HS-27A (cell line): ENCODE data around the gene UROD.
A peak's percentile ranks its signal among the peaks of the same experiment; 100 is the strongest.

Source experiments
- DNase-seq: peaks from one replicate; pipeline ENCODE4 v3.0.0-alpha.2; 2012; ENCODE audit warnings: low read depth, missing footprints

UROD gene

DNA sequence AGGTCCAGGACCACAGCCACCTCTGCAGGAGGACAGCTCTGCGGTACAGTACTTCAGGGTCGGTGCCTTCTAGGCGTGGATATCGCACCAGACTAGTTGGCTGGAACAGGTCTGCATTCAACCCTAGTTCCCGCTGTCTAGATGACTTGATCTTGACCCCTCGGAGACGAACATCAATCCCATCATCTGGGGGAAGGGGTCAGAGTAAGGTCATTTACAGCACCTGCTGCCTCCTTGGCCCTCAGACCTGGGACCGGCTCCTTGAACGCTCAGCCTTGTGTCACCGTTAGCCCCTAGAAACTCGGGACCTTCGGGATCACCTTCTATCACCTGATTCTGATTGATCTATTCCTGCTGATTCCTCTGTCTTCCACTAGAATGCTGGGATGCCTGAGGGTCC lies 3.5 kb upstream of the UROD start:
- no peak for DNase-seq

DNA sequence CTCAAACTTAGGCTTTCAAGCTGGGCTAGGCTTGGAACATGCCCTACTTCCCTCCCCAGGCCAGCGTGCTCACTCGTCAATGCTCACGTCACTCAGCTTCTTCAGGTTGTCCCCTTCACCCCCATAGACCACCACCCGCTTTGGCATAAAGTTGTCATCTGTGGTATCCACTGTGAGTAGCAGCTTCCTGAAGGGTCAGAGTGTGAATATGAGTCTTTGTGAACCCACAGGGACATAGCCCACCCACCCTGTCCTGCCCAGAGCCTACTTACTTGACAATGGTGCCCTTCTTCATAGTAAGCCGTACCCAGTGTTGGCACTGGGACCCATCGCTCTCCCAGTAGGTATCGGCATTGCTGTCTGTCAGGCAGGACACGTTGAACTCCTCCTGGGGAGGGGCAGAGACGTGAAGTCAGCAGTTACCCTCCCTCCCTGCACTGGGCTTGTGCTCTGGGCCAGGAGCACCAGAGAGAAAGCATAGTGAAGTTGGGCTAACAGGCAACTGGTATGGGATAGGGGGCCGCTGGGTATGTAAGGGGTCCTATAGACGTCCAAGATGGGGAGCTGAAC lies 2.7 kb upstream of the UROD start:
- DNase-seq = no peak

DNA sequence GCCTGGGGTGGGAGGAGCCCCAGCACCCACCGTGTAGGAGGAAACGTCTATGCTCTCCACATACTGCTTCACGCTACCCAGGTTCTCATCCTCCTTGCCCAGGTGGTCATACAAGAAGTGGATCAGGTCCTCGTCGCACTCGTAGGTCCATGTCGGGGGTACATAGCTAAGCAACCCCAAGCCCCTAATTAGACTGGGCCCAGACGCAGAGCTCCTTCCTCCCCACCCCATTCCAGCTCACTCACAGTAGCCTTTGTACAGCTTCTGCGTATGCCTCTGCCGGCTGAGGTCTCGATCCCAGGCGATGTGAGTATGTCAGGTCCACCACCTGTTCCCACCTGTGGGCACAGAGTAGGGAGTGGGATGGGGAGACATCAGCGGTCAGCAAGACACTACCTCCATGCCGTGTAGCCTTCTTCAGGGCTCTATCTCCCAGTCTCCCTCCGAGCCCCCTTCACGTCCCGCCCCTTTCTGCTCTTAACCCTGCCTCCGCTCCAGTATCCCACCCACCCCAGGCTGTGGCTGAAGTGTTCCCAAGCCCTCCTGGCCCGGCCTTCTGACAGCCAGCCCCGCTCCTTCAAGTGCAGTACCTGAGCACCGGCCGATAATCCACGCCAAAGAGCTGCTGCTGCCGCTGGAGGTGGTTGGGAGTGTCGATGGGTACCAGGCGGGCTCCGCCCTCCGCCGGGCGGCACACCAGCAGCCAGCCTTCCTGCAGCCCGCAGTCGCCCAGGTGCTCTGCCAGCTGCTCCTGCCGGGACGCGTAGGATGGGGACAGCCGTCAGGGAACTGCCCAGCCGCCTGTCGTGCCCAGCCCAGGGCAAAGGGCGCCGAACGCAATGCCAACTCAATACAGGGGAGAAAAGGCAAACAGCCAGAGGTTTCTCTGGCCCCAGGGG lies 1.8 kb upstream of the UROD start:
- no peak for DNase-seq

DNA sequence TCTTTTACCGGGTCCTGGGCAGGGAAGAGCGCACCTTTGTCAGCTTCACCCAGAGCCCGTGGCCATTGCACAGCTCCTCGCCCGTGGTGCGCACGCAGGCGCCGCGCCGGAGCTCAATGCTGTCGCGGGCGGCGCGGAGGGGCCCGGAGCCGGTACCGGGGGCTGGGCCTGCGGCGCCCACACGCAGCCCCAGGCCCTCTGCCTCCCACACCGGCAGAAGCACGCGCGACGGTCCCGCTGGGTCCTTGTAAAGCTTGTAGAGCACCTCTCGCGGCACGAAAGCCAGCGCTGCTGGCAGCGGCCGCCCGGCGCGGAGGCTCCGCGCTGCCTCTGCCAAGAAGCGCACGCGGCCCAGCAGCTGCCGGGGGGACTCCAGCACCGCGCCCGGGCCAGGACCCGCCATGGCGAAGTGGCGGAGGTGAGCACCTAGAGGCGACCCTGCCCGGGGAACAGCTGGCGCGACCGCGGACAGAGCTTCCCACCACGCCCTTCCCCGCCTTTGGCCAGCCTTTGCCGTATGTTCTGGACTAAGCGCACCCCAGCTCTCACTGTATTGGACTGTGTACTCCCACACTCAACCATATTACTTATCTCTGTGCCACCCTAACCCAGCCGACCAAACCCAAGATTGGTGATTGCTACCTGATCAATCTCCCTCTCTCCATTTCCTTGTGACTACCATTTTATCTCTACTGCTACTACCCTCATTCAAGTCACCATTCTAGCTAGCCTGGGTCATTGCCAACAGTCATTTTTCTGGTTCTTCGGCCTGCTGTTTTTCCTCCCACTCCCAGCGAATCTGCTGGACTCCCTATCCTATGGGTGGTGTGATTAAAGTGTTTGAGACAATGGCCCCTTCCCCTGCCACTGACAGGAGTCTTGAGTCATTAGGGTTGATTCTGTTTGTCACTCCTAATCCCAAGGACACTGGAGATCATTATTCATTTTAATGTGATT lies 921 bp upstream of the UROD start, which contains the start of gene HECTD3:
TSS of gene HECTD3 (minus strand) at position 470 of the 957 bp plus-strand sequence. CDS start at position 403, 67 bp downstream.
- peak; percentile 43 for DNase-seq

DNA sequence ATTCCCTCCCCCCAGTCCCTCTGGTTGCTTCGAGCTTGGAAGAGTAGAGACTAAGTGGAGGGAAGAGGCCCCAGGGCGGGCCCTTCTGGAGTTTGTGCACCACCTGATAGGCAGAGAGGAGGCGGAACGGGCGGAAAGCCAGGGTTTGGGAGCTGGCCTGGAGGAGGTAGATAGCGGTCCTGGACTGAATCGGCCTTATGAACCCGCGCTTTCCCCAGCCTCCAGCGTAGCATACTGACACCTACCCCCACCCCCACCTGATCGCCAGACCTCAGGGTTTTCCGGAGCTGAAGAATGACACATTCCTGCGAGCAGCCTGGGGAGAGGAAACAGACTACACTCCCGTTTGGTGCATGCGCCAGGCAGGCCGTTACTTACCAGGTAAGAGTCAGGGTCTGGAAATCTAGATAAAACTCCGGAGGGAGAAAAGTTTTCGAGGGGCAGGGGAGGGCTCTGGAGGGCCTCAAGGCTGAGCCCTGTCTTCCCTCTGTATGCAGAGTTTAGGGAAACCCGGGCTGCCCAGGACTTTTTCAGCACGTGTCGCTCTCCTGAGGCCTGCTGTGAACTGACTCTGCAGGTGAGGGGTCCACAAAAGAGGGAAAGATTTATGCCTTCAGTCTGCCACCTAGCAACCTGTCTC lies 705 bp downstream of the UROD start:
- peak; percentile 43 for DNase-seq

DNA sequence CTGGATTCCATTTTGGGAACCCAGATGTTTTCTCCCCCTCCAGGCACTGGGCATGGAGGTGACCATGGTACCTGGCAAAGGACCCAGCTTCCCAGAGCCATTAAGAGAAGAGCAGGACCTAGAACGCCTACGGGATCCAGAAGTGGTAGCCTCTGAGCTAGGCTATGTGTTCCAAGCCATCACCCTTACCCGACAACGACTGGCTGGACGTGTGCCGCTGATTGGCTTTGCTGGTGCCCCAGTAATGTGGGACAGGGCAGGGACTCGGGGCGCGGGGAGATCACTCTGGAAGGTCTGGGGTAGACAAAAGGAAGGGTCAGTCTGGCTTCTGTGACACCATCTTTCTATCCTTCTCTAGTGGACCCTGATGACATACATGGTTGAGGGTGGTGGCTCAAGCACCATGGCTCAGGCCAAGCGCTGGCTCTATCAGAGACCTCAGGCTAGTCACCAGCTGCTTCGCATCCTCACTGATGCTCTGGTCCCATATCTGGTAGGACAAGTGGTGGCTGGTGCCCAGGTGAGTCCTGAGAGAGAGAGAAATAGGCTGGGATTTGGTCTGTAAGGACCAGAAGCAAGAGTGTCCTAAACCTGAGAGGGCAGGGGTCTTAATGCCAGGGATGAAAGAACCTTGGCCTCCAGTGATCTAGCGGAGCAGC lies 1.6 kb downstream of the UROD start:
- no peak for DNase-seq

DNA sequence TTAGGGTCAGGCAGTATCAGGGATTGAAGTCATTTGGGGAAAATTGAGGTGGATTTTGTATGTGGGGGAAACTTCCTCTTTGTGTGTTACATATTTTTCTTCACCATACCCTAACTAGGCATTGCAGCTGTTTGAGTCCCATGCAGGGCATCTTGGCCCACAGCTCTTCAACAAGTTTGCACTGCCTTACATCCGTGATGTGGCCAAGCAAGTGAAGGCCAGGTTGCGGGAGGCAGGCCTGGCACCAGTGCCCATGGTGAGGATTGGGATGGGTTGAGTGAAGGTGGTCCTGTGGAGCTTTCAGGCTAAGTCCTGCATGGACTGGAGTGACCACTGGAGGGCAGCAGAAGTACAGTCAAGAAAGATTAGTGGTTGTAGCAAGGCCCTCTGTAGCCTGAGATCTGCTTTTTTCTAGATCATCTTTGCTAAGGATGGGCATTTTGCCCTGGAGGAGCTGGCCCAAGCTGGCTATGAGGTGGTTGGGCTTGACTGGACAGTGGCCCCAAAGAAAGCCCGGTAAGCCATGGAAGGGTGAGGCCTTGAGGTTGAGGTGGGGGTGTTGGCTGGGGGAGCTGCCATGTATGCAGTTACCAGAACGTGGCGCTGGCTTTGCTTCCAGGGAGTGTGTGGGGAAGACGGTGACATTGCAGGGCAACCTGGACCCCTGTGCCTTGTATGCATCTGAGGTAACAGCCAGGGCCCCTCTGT lies 2.4 kb downstream of the UROD start:
- DNase-seq = peak; percentile 52

DNA sequence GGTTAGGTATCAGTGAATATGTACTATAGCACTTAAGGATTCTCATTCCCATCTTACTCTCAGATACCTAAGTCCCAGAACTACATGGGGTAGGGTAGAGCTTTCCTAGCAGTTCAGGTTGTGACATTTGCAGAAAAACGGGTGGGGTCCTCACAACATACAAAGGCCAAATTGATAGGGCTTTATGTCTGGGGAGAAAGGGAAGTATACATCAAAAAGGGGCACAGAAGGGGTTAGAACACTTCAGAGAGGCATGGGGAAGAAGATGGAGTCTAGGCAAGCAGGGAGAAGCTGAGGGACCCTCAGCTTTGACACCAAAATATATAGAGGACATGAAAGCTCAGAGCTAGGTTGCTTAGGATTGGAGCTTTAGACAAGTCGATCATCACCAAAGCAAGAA lies 3.6 kb downstream of the UROD start:
- no peak for DNase-seq

DNA sequence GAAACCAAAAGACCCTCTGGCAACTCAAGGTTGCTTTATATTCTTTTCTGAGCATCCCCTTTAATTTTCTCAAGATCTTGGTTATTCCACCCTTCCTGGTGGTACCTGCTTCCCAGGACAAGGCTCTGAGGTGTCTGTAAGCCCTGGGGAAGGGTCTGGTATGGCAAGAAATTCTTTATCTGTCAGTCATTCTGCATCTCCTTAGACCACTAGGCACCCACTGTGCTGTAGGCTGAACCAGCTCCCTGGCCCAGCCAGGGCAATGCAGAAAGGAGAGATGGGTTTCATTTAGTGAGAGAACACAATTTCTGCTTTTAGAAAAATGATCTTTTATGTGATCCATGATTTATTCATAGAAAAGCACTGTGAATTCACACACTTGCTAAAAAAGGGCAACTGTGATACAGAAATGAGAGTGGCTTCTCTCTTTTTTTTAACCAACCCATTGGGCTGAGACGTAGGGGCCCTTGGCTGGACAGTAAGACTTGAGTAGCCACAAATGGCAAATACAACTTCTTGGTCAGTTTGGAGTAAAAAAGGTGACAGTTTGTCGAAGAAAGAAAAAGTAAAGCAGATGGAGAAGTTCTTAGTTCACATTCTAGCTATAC lies 4.1 kb downstream of the UROD start:
- DNase-seq = no peak

DNA sequence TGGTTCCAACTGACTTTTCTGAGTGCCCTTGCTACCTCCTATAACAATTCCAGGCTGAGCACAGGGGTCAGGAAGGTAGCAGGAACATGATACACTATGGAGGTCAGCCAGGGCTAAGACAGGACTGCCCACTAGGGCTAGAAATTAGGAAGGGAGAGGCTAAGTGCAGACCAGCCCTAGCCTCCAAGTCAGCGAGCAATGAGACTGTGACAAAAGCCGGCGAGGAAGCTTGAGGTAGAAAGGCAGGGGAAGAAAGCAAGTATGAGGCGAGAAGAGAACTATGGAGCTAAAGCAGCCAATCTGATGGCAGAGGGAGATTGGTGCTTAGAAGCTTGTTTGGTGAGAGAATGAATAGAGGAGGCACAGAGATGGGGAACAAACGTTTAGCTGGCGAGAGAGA lies 4.7 kb downstream of the UROD start:
- no peak for DNase-seq

DNA sequence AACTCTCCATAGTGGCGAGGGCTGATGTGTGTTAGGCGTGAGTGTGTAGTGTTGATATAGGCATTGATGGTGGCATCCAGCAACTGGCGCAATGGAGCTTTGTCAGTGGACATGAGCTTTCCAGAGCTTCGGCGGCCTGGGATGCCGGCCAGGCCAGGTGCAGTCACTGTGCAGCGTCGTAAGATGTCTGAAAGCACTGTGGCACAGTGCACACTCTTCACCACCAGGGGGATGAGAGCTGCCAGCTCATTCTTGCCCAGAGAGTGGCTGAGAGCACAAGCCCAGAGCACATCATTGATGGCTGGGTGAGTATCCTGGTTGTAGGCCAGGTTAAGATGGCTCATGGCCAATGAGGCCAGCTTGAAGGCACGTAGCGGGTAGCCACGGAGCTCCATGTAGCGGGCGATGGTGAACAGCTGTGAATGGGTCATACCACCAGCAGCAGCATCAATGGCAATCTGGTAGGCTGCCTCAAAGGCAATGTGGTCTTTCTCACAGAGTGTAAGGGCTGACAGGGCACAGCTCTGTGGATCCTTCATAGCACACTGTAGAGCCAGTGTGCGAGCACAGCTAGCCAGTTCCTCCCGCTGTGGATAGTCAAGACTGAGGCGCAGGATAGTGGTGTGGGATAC lies 6.7 kb downstream of the UROD start:
- DNase-seq = no peak

DNA sequence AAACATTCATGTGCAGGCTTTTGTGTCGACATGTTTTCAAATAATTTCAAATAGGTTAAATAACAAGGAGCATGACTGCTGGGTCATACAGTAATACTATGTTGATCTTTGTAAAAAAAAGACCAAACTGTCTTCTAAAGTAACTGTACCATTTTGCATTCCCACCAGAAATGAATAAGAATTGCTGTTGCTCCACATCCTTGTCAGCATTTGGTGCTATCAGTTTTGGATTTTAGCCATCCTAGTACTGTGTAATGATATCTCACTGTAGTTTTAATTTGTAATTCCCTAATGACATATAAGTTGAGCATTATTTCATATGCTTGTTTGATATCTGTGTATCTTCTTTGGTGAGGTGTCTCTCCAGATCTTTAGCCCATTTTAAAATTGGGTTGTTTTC lies 11.6 kb downstream of the UROD start:
- DNase-seq = no peak

DNA sequence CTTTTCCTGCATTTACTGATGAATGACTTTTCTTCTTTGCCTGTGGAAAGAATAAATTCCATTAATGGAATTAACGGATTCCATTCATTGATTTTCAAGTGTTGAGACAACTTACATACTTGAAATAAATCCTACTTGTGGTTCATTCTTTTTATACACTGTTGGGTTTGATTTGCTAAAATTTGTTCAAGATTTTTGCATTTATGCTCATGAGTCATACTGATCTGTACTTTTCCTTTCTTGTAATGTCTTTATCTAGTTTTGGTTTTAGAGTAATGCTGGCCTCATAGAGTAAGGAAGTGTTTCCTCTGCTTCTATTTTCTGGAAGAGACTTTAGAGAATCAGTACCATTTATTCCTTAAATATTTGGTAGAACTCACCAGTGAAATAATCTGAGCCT lies 14.4 kb downstream of the UROD start:
- DNase-seq = no peak

DNA sequence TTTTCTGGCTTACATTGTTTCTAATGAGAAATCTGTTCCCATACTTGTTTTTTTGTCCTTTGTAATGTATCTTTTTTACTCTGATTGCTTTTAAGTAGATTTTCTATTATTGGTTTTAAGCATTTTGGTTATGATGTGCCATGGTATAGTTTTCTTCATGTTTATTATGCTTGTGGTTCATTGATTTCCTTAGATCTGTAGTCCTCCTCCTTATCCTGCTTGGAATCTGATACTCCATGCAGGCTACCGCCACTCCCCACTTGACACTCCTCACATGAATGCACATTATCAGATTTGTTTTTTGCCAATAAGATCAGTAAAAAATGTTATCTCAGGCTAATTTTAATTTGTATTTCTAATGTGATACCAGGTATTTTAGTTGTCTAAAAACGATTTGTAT lies 20.8 kb downstream of the UROD start:
- no peak for DNase-seq

DNA sequence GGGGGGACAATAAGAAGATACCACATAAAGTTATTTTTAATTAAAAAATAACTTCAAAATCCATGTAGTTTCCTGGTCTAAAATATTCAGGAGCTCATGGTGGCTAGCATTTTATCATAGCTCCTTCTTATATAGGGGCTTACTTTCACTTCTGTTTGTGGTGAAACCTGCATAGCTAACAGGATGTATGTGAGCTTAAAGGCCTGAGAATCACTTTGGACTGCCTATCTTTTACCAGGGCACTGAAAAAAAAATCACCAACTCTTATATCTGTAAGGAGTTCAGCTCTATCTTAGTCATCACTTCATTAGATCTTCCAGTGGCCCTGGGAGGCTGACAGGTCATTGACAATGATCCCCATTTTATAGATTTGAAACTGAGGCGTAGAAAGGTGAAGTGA lies 21.3 kb downstream of the UROD start:
- DNase-seq = no peak

DNA sequence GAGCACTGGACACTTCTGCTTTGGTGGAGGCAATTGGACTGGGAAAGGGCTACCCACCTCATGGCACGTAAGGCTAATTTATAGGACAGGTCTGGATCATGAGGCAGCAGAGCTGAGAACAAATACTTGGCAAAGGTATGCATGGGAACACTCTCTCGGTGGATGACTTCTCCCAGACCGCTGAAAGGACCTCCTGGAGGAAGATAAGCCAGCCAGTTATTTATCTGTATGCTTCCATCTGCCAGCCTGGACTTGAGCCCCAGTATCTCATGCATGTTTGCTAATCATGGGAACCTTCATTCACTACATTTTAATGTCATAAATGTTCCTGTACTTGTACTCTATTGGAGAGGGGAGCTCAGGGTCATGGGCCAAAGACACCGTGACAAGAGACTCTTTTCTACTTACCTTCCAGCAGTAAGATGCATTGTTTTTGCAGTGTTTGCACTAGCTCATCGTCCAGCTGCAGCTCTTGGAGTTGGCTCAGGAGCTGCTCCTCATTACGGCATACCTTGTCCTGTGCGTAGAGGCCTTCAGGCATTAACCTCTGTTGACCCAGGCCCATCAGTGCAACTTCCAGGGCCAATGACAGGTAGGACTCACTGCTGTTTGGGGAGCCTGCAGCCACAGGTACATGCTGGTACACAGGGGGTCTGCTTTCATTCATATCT lies 23.7 kb downstream of the UROD start:
- no peak for DNase-seq

DNA sequence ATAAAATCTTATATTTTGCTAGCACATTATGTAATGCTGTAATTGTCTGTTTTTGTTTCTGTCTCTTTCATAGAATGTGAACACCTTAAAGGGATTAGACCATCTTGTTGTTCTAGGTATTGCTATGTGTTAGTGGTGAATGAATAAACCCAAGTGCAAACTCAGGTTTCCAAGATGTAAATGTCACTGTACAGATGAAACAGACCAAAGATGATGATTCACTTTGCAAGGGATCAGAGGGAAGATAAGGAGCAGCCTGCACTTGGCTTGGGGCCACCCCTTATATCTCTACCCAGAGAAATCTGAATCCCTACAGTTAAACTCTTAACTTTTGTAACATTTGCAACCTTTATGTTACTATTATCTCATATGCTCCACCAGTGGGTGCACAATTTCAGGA lies 25.4 kb downstream of the UROD start:
- no peak for DNase-seq

DNA sequence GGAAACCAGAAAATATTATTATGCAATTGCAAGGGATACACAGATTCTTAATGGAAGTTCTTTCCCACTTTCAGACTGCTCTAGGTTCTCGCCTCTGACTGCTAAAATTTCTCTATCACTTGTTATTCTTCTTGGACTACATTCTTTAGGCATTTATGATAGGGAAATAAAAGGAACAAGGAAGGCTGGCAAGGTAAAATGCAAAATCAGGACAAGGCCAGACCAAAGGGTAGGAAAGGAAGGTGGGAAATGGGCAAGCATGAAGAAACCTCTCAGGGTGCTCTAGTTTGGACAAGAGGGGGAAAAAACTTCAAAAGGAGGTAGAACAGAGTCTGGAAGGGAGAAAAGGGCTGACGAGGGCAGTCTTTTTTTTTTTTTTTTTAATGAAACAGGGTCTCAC lies 26.2 kb downstream of the UROD start:
- DNase-seq = no peak

DNA sequence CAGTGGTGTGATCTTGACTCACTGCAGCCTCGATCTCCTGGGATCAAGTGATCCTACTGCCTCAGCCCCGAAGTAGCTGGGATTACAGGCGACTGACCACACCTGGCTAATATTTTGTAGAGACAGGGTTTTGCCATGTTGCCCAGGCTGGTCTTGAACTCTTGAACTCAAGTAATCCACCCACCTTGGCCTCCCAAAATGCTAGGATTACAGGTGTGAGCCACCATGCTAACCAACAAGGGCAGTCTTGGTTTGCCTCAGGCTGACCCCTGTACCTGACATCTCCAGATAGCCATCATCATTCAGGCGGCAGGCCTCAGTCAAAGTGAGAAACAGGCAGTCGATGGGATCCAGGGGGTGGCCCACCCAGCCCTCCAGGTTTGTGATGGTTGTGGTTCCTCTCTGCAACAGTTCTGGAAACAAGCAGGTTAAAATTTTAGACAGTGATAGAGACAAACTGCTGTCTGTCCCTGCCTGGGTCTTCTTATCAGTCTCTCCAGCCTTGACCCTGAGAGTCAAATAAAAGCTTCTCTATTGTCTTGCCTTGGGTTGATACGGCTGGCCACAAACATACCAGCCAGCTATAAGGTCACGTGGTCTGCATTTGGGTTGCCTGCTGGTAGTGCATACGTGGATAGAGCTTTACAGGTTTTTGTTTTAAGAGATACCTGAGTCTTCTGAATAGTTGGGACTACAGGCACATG lies 26.8 kb downstream of the UROD start:
- DNase-seq = no peak
